ENCODE data around the gene FUT9. TPM values are rescaled to one million over a fixed set of nuclear protein-coding genes. Genes with fewer than 3 reads are reported as not detected.
A peak's percentile ranks its signal among the peaks of the same experiment; 100 is the strongest.

FUT9 gene
- total and polyA plus RNA-seq, 10 of the 15 experiments (the other 5 are each of a cell fraction or from before 2014, with no cell fraction given) = not detected

DNA sequence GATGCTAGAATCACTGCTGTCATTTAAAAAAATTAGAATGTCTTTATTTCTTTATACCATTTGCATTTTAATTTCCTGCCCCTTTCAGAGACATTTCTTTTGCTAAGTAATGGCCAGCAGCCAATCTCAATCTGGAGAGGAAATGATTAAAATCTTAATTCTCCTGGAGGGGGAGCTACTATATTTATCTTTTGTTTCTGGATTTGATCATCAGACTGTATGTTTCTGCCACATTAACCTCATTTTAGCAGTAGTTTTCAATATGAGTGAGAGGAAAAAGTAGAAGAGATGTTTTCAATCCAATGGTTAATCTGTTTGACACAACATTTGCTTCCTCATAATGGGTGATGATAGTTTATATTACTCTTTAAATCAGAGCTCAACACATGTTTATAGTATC lies 138.0 kb downstream of the FUT9 start:
- no peak for ATAC-seq
- ChIA-PET CTCF (interaction anchor here (0.7 kb wide), 1 partner anchor 311 kb away, joined by 3 read pairs; no protein-coding TSS in a partner anchor), POLR2A (no interaction called here), SMC1A (ENCODE audit: uncharacterized antibody, unreplicated experiment) (interaction anchor here (1.2 kb wide), 1 partner anchor 97 kb away, joined by 5 read pairs; no protein-coding TSS in a partner anchor), RAD21 (ENCODE audit: unreplicated experiment) (no interaction called here)
- Histone ChIP-seq H3K9ac (ENCODE audit: control insufficient read depth, insufficient read depth, low read length) (no peak overlapping the region), H3K4me1 (ENCODE audit: control insufficient read depth, insufficient read depth, low read length) (no peaks in the 10 kb centered on the region), H3K9me3 (replicated peaks; ENCODE audit: control insufficient read depth, insufficient read depth, low read length) (no peaks in the 10 kb centered on the region; the same call in 2 of the 3 replicates), H4K20me1 (ENCODE audit: control insufficient read depth, insufficient read depth) (no peaks in the 10 kb centered on the region), H3K4me3 (no peak overlapping the region), H3K27me3 (replicated peaks in 1 of 2; ENCODE audit: control insufficient read depth in 2 of 2, insufficient read depth in 2 of 2, low read length in 1 of 2) (no peaks in the 10 kb centered on the region), H3K27ac (ENCODE audit: control insufficient read depth, insufficient read depth) (no peak overlapping the region), H3K4me2 (ENCODE audit: control insufficient read depth, insufficient read depth) (no peak overlapping the region), H3K36me3 (ENCODE audit: control insufficient read depth in 2 of 2, insufficient read depth in 2 of 2, low read length in 1 of 2) (no peaks in the 10 kb centered on the region), H2AFZ (ENCODE audit: control insufficient read depth, low read depth, low read length) (no peak overlapping the region), H3K79me2 (ENCODE audit: control insufficient read depth, insufficient read depth, low read length) (no peaks in the 10 kb centered on the region)
- FAIRE-seq = no peak
- DNase-seq (ENCODE audit: low read depth, low spot score) = no peak
- intact Hi-C loops (cut with micrococcal nuclease; ENCODE audit: unreplicated experiment) (no loop called here), in situ Hi-C loops (cut with MboI) (no loop called here)
- no TSS peak for BruUV-seq (replicated peaks)
- TF ChIP-seq BCL11A (IDR thresholded peaks at IDR 0.05; ENCODE audit: low read depth, low read length) (no peak), CBFB (IDR thresholded peaks at IDR 0.05; ENCODE audit: low read depth) (no peak), MEF2B (IDR thresholded peaks at IDR 0.05; ENCODE audit: partially characterized antibody, poor library complexity, severe bottlenecking) (no peak), MYB (IDR thresholded peaks at IDR 0.05; ENCODE audit: borderline replicate concordance, low read depth, low read length) (no peak), IRF4 (IDR thresholded peaks at IDR 0.05; ENCODE audit: low read depth, low read length) (no peak), KLF5 (IDR thresholded peaks at IDR 0.05; ENCODE audit: partially characterized antibody) (no peak), PAX8 (IDR thresholded peaks at IDR 0.05) (no peak), NR2C1 (IDR thresholded peaks at IDR 0.05) (no peak), IKZF1 (conservative IDR thresholded peaks at IDR 0.05) (no peak)

DNA sequence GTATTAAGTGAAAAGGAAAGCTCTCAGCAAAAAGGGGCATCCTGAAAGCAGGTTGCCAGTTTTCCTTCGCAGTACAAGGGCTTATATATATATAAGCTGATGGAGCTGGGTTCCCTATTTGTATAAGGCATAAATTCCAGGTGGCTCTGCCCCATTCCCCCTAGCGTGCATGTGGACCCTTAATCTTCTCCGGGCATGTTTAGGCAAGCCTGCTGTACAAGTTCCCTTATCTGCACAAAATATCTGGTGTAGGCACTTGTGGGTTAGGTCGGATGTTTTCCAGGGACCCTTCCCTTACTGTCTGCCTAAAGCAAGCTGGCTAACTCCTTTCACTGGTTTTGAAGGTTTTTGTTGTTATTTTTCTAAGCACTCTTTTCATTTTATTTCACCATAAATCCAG lies 140.7 kb downstream of the FUT9 start:
- no peak for FAIRE-seq
- POLR2A ChIA-PET = interaction anchor here (0.6 kb wide), 1 partner anchor 9 kb away, joined by 3 read pairs; no protein-coding TSS in a partner anchor
- intact Hi-C loops (cut with micrococcal nuclease; ENCODE audit: unreplicated experiment) = no loop called here
- TF ChIP-seq FOS (IDR thresholded peaks at IDR 0.05; ENCODE audit: borderline replicate concordance, extremely low read depth, insufficient read length) (no peak), BACH1 (IDR thresholded peaks at IDR 0.05; ENCODE audit: borderline replicate concordance) (no peak), PAX8 (IDR thresholded peaks at IDR 0.05) (no peak)
- TF ChIP-seq, protein P1, sequence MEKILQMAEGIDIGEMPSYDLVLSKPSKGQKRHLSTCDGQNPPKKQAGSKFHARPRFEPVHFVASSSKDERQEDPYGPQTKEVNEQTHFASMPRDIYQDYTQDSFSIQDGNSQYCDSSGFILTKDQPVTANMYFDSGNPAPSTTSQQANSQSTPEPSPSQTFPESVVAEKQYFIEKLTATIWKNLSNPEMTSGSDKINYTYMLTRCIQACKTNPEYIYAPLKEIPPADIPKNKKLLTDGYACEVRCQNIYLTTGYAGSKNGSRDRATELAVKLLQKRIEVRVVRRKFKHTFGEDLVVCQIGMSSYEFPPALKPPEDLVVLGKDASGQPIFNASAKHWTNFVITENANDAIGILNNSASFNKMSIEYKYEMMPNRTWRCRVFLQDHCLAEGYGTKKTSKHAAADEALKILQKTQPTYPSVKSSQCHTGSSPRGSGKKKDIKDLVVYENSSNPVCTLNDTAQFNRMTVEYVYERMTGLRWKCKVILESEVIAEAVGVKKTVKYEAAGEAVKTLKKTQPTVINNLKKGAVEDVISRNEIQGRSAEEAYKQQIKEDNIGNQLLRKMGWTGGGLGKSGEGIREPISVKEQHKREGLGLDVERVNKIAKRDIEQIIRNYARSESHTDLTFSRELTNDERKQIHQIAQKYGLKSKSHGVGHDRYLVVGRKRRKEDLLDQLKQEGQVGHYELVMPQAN (conservative IDR thresholded peaks at IDR 0.05) = no peak
- TF ChIP-seq, protein P2, sequence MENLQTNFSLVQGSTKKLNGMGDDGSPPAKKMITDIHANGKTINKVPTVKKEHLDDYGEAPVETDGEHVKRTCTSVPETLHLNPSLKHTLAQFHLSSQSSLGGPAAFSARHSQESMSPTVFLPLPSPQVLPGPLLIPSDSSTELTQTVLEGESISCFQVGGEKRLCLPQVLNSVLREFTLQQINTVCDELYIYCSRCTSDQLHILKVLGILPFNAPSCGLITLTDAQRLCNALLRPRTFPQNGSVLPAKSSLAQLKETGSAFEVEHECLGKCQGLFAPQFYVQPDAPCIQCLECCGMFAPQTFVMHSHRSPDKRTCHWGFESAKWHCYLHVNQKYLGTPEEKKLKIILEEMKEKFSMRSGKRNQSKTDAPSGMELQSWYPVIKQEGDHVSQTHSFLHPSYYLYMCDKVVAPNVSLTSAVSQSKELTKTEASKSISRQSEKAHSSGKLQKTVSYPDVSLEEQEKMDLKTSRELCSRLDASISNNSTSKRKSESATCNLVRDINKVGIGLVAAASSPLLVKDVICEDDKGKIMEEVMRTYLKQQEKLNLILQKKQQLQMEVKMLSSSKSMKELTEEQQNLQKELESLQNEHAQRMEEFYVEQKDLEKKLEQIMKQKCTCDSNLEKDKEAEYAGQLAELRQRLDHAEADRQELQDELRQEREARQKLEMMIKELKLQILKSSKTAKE (IDR thresholded peaks at IDR 0.05; ENCODE audit: low read depth, poor library complexity, severe bottlenecking) = no peak

More for the DNA sequence above, 140.7 kb downstream of the FUT9 start:
- no peaks in the 10 kb centered on the region for H3K36me3 ChIP-seq (ENCODE audit: control insufficient read depth in 2 of 2, insufficient read depth in 2 of 2, low read length in 1 of 2)
- ATAC-seq (peak; percentile 53), DNase-seq (ENCODE audit: low read depth, low spot score) (no peak)
- no peak overlapping the region for H3K4me3 ChIP-seq
- no peaks in the 10 kb centered on the region for H4K20me1 ChIP-seq (ENCODE audit: control insufficient read depth, insufficient read depth)
- H2AFZ ChIP-seq (ENCODE audit: control insufficient read depth, low read depth, low read length) = peak overlapping the region; percentile 90
- ChIA-PET SMC1A (ENCODE audit: uncharacterized antibody, unreplicated experiment) (interaction anchor here (0.8 to 1.8 kb wide), 2 partner anchors 19 to 28 kb away, joined by 3 to 5 read pairs; no protein-coding TSS in a partner anchor), RAD21 (ENCODE audit: unreplicated experiment) (no interaction called here), CTCF (no interaction called here)
- no peak overlapping the region for H3K9ac ChIP-seq (ENCODE audit: control insufficient read depth, insufficient read depth, low read length)
- in situ Hi-C loops (cut with MboI) = no loop called here
- H3K4me2 ChIP-seq (ENCODE audit: control insufficient read depth, insufficient read depth) = peak overlapping the region; percentile 84; the same call in 1 of the 2 replicates
- peak overlapping the region; percentile 43; the same call in 1 of the 2 replicates for H3K27ac ChIP-seq (ENCODE audit: control insufficient read depth, insufficient read depth)
- WGBS (ENCODE audit: insufficient coverage, insufficient replicate concordance, low lambda C conversion rate, missing lambda C conversion rate) = 13% methylated on average over 4 of the region's 4 CpGs
- H3K79me2 ChIP-seq (ENCODE audit: control insufficient read depth, insufficient read depth, low read length) = no peaks in the 10 kb centered on the region
- no peaks in the 10 kb centered on the region for H3K4me1 ChIP-seq (ENCODE audit: control insufficient read depth, insufficient read depth, low read length)
- H3K27me3 ChIP-seq (replicated peaks in 1 of 2; ENCODE audit: control insufficient read depth in 2 of 2, insufficient read depth in 2 of 2, low read length in 1 of 2) = no peaks in the 10 kb centered on the region
- no peaks in the 10 kb centered on the region; the same call in 2 of the 3 replicates for H3K9me3 ChIP-seq (replicated peaks; ENCODE audit: control insufficient read depth, insufficient read depth, low read length)
- BruUV-seq (replicated peaks) = no TSS peak

All from GM12878 (cell line).